Osteoblast (primary cell): ENCODE measurements around the gene NDUFB1. TPM values are rescaled to one million over a fixed set of nuclear protein-coding genes. Genes with fewer than 3 reads are reported as not detected.
A peak's percentile ranks its signal among the peaks of the same experiment; 100 is the strongest.

ENCODE experiments used
- DNase-seq: peaks from one replicate; pipeline ENCODE4 v3.0.0; 2011; ENCODE audit warnings: low spot score, mixed read lengths; ENCODE audit not compliant: insufficient read length; ENCODE audit errors: missing footprints
- H2AFZ ChIP-seq: 2 replicates; pipeline ENCODE4 v1.6.0; 2011; ENCODE audit warnings: mild to moderate bottlenecking, low read length
- H3K27ac ChIP-seq: 2 replicates; pipeline ENCODE4 v1.5.1; 2011; ENCODE audit warnings: mild to moderate bottlenecking, low read depth, low read length, moderate library complexity
- H3K27me3 ChIP-seq: 2 replicates; pipeline ENCODE4 v1.6.0; 2012; ENCODE audit warnings: mild to moderate bottlenecking, control low read depth, inconsistent platforms, low read length, moderate library complexity; ENCODE audit not compliant: insufficient read depth
- H3K36me3 ChIP-seq: 2 replicates; pipeline ENCODE4 v1.5.1; 2011; ENCODE audit warnings: mild to moderate bottlenecking, low read length, control low read depth, moderate library complexity; ENCODE audit not compliant: insufficient read depth
- H3K4me1 ChIP-seq: 2 replicates; pipeline ENCODE4 v1.5.1; 2011; ENCODE audit warnings: mild to moderate bottlenecking, low read length, control low read depth, moderate library complexity; ENCODE audit not compliant: insufficient read depth
- H3K4me2 ChIP-seq: 2 replicates; pipeline ENCODE4 v1.6.0; 2011; ENCODE audit warnings: mild to moderate bottlenecking, low read length; ENCODE audit not compliant: insufficient read depth
- H3K4me3 ChIP-seq: fragments of 200-600 bp; sonication (generic); 3 replicates; pipeline ENCODE4 v1.5.1; 2012; ENCODE audit warnings: mild to moderate bottlenecking, low read length, inconsistent platforms; ENCODE audit not compliant: insufficient read depth
- H3K79me2 ChIP-seq: 2 replicates; pipeline ENCODE4 v1.6.0; 2012; ENCODE audit warnings: mild to moderate bottlenecking, low read length, control low read depth, inconsistent platforms; ENCODE audit not compliant: insufficient read depth
- H3K9me3 ChIP-seq: 2 replicates; pipeline ENCODE4 v1.5.1; 2011; ENCODE audit warnings: low read depth, low read length, control low read depth
- H4K20me1 ChIP-seq: 2 replicates; pipeline ENCODE4 v1.6.0; 2012; ENCODE audit warnings: mild to moderate bottlenecking, low read length, control low read depth; ENCODE audit not compliant: insufficient read depth
- total RNA-seq: library from RNA; depleted of rRNA; stranded (reverse); fragments of >200 nt; gene quantifications from 2 replicates; pipeline ENCODE4 v1.2.3, GENCODE V29; 2012
- TF ChIP-seq, protein P1 (sequence below): IDR thresholded peaks from 2 replicates; pipeline ENCODE4 v1.5.1; 2011; ENCODE audit warnings: mild to moderate bottlenecking, low read depth, low read length, moderate library complexity; ENCODE audit errors: extremely low read depth

The NDUFB1 gene
- total RNA-seq, 1 donor, result 146 TPM

- Histone ChIP-seq H3K4me3 (no peak overlapping the region), H2AFZ (no peak overlapping the region), H3K27ac (peak overlapping the region; percentile 42), H3K4me1 (peaks cover 12% of the 10 kb centered on the region), H4K20me1 (no peaks in the 10 kb centered on the region), H3K9me3 (no peaks in the 10 kb centered on the region), H3K36me3 (peaks cover 49% of the 10 kb centered on the region), H3K27me3 (no peaks in the 10 kb centered on the region), H3K4me2 (peak overlapping the region; percentile 39), H3K79me2 (no peaks in the 10 kb centered on the region)
- TF ChIP-seq, protein P1, sequence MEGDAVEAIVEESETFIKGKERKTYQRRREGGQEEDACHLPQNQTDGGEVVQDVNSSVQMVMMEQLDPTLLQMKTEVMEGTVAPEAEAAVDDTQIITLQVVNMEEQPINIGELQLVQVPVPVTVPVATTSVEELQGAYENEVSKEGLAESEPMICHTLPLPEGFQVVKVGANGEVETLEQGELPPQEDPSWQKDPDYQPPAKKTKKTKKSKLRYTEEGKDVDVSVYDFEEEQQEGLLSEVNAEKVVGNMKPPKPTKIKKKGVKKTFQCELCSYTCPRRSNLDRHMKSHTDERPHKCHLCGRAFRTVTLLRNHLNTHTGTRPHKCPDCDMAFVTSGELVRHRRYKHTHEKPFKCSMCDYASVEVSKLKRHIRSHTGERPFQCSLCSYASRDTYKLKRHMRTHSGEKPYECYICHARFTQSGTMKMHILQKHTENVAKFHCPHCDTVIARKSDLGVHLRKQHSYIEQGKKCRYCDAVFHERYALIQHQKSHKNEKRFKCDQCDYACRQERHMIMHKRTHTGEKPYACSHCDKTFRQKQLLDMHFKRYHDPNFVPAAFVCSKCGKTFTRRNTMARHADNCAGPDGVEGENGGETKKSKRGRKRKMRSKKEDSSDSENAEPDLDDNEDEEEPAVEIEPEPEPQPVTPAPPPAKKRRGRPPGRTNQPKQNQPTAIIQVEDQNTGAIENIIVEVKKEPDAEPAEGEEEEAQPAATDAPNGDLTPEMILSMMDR, result no peak
- DNase-seq, result peak; percentile 68
Measured at GRCh38 chr14:92154283-92154942, 32.9 kb upstream of the NDUFB1 start.

- DNase-seq, result no peak
- Histone ChIP-seq H2AFZ (no peak overlapping the region), H3K79me2 (peaks cover 3% of the 10 kb centered on the region), H3K27me3 (no peaks in the 10 kb centered on the region), H3K27ac (peak overlapping the region; percentile 42), H3K9me3 (no peaks in the 10 kb centered on the region), H3K4me2 (peak overlapping the region; percentile 39), H4K20me1 (no peaks in the 10 kb centered on the region), H3K4me1 (peaks cover 12% of the 10 kb centered on the region), H3K36me3 (peaks cover 50% of the 10 kb centered on the region), H3K4me3 (no peak overlapping the region)
- TF ChIP-seq, protein P1, result no peak
Measured at GRCh38 chr14:92153581-92153980, 32.1 kb upstream of the NDUFB1 start.

GRCh38 chr14:92144708-92145107 is 23.2 kb upstream of the NDUFB1 start:
- TF ChIP-seq, protein P1, result no peak
- peak overlapping the region; percentile 70 for H3K27ac ChIP-seq
- H3K36me3 ChIP-seq, result peaks cover 69% of the 10 kb centered on the region
- peaks cover 13% of the 10 kb centered on the region for H3K4me1 ChIP-seq
- H3K9me3 ChIP-seq, result no peaks in the 10 kb centered on the region
- H2AFZ ChIP-seq, result peak overlapping the region; percentile 10
- H4K20me1 ChIP-seq, result no peaks in the 10 kb centered on the region
- no peak overlapping the region for H3K4me3 ChIP-seq
- DNase-seq, result no peak
- no peak overlapping the region for H3K4me2 ChIP-seq
- no peaks in the 10 kb centered on the region for H3K27me3 ChIP-seq
- peaks cover 9% of the 10 kb centered on the region for H3K79me2 ChIP-seq

- no peak for DNase-seq
- no peak overlapping the region for H3K4me2 ChIP-seq
- peak overlapping the region; percentile 70 for H3K27ac ChIP-seq
- peaks cover 13% of the 10 kb centered on the region for H3K4me1 ChIP-seq
- no peak overlapping the region for H2AFZ ChIP-seq
- no peaks in the 10 kb centered on the region for H3K27me3 ChIP-seq
- no peaks in the 10 kb centered on the region for H3K9me3 ChIP-seq
- peaks cover 62% of the 10 kb centered on the region for H3K36me3 ChIP-seq
- no peaks in the 10 kb centered on the region for H4K20me1 ChIP-seq
- peaks cover 6% of the 10 kb centered on the region for H3K79me2 ChIP-seq
- H3K4me3 ChIP-seq, result no peak overlapping the region
- TF ChIP-seq, protein P1, result no peak
Measured at GRCh38 chr14:92143962-92144361, 22.5 kb upstream of the NDUFB1 start.
